Measurements from ENCODE around the gene PCDHGB1. TPM values are rescaled to one million over a fixed set of nuclear protein-coding genes. Genes with fewer than 3 reads are reported as not detected.
"Not testable (repeated sequence)": the region's sequence is repeated elsewhere in the genome, so short reads cannot be mapped to it uniquely, and the experiment has no call there.

The PCDHGB1 gene
- polyA plus RNA-seq, 2 donors, result 0.19 to 0.39 TPM

- H3K27ac ChIP-seq (ENCODE audit: low read depth in 2 of 2, low read length in 1 of 2), result no peak overlapping the region
- no peaks in the 10 kb centered on the region for H3K4me1 ChIP-seq (ENCODE audit: control insufficient read depth in 2 of 2, insufficient read depth in 2 of 2, low read length in 1 of 2)
- WGBS, 2 donors, result 32 to 34% methylated on average over 31 of the region's 31 CpGs
- H3K4me3 ChIP-seq (ENCODE audit: low read depth in 1 of 2, low read length in 2 of 2), result peak overlapping the region in 1 of 2 donors; percentile 30
- H3K9me3 ChIP-seq (ENCODE audit: control insufficient read depth in 2 of 2, insufficient read depth in 1 of 2, low read depth in 1 of 2, low read length in 1 of 2), result peaks cover 16 to 41% of the 10 kb centered on the region in 2 donors
- H3K27me3 ChIP-seq (ENCODE audit: control insufficient read depth in 1 of 2, insufficient read depth in 2 of 2, low read length in 2 of 2), result peaks cover 0 to 9% of the 10 kb centered on the region in 2 donors
- no peaks in the 10 kb centered on the region for H3K36me3 ChIP-seq (ENCODE audit: control insufficient read depth in 2 of 2, insufficient read depth in 2 of 2, low read length in 1 of 2)
These were observed 5.9 kb upstream of the PCDHGB1 start for GRCh38 chr5:141343953-141344463.

GRCh38 chr5:141345327-141345726, 4.6 kb upstream of the PCDHGB1 start:
- no peak overlapping the region for H3K4me3 ChIP-seq (ENCODE audit: low read depth in 1 of 2, low read length in 2 of 2)
- H3K9me3 ChIP-seq (ENCODE audit: control insufficient read depth in 2 of 2, insufficient read depth in 1 of 2, low read depth in 1 of 2, low read length in 1 of 2), result peaks cover 20 to 33% of the 10 kb centered on the region in 2 donors
- H3K27ac ChIP-seq (ENCODE audit: low read depth in 2 of 2, low read length in 1 of 2), result no peak overlapping the region
- H3K27me3 ChIP-seq (ENCODE audit: control insufficient read depth in 1 of 2, insufficient read depth in 2 of 2, low read length in 2 of 2), result peaks cover 0 to 4% of the 10 kb centered on the region in 2 donors
- H3K36me3 ChIP-seq (ENCODE audit: control insufficient read depth in 2 of 2, insufficient read depth in 2 of 2, low read length in 1 of 2), result no peaks in the 10 kb centered on the region
- H3K4me1 ChIP-seq (ENCODE audit: control insufficient read depth in 2 of 2, insufficient read depth in 2 of 2, low read length in 1 of 2), result no peaks in the 10 kb centered on the region
- 37% methylated on average over 20 of the region's 20 CpGs for WGBS, 2 donors

- H3K27ac ChIP-seq (ENCODE audit: low read depth in 2 of 2, low read length in 1 of 2); H3K4me1 ChIP-seq (ENCODE audit: control insufficient read depth in 2 of 2, insufficient read depth in 2 of 2, low read length in 1 of 2); H3K4me3 ChIP-seq (ENCODE audit: low read depth in 1 of 2, low read length in 2 of 2); H3K36me3 ChIP-seq (ENCODE audit: control insufficient read depth in 2 of 2, insufficient read depth in 2 of 2, low read length in 1 of 2); H3K27me3 ChIP-seq (ENCODE audit: control insufficient read depth in 1 of 2, insufficient read depth in 2 of 2, low read length in 2 of 2): not testable (repeated sequence)
- WGBS, 2 donors, result 45 to 49% methylated on average over 20 to 27 of the region's 35 CpGs
- H3K9me3 ChIP-seq (ENCODE audit: control insufficient read depth in 2 of 2, insufficient read depth in 1 of 2, low read depth in 1 of 2, low read length in 1 of 2), result peaks cover 20 to 32% of the 10 kb centered on the region in 2 donors
These were observed 3.9 kb upstream of the PCDHGB1 start for GRCh38 chr5:141346017-141346416.

GRCh38 chr5:141351591-141351990, 1.7 kb downstream of the PCDHGB1 start:
- whole genome bisulfite sequencing, 2 donors, result 40 to 42% methylated on average over 31 to 36 of the region's 36 CpGs
- no peak overlapping the region for H3K27ac ChIP-seq (ENCODE audit: low read depth in 2 of 2, low read length in 1 of 2)

GRCh38 chr5:141354900-141355469, 5.1 kb downstream of the PCDHGB1 start, which contains the start of gene PCDHGA4:
Gene PCDHGA4, plus strand, starts transcription at chr5:141355021. Its CDS starts 87 bp downstream, at chr5:141355108.
- Histone ChIP-seq H3K27ac (ENCODE audit: low read depth in 2 of 2, low read length in 1 of 2) (no peak within 1 kb of the TSS), H3K36me3 (ENCODE audit: control insufficient read depth in 2 of 2, insufficient read depth in 2 of 2, low read length in 1 of 2) (no peaks in the 10 kb centered on the region), H3K4me3 (ENCODE audit: low read depth in 1 of 2, low read length in 2 of 2) (peak within 1 kb of the TSS in 1 of 2 donors; percentile 27), H3K9me3 (ENCODE audit: control insufficient read depth in 2 of 2, insufficient read depth in 1 of 2, low read depth in 1 of 2, low read length in 1 of 2) (peaks cover 32 to 53% of the 10 kb centered on the region in 2 donors), H3K4me1 (ENCODE audit: control insufficient read depth in 2 of 2, insufficient read depth in 2 of 2, low read length in 1 of 2) (peaks cover 0 to 2% of the 10 kb centered on the region in 2 donors), H3K27me3 (ENCODE audit: control insufficient read depth in 1 of 2, insufficient read depth in 2 of 2, low read length in 2 of 2) (peaks cover 0 to 3% of the 10 kb centered on the region in 2 donors)
- 23 to 25% methylated on average over 29 of the region's 29 CpGs for WGBS, 2 donors

More at GRCh38 chr5:141351591-141351990, 1.7 kb downstream of the PCDHGB1 start:
- H3K4me1 ChIP-seq (ENCODE audit: control insufficient read depth in 2 of 2, insufficient read depth in 2 of 2, low read length in 1 of 2), result peaks cover 0 to 2% of the 10 kb centered on the region in 2 donors
- H3K36me3 ChIP-seq (ENCODE audit: control insufficient read depth in 2 of 2, insufficient read depth in 2 of 2, low read length in 1 of 2), result no peaks in the 10 kb centered on the region
- peaks cover 0 to 3% of the 10 kb centered on the region in 2 donors for H3K27me3 ChIP-seq (ENCODE audit: control insufficient read depth in 1 of 2, insufficient read depth in 2 of 2, low read length in 2 of 2)
- peaks cover 25 to 46% of the 10 kb centered on the region in 2 donors for H3K9me3 ChIP-seq (ENCODE audit: control insufficient read depth in 2 of 2, insufficient read depth in 1 of 2, low read depth in 1 of 2, low read length in 1 of 2)
- no peak overlapping the region for H3K4me3 ChIP-seq (ENCODE audit: low read depth in 1 of 2, low read length in 2 of 2)

- no peaks in the 10 kb centered on the region for H3K36me3 ChIP-seq (ENCODE audit: control insufficient read depth in 2 of 2, insufficient read depth in 2 of 2, low read length in 1 of 2)
- 55 to 56% methylated on average over 24 of the region's 24 CpGs for WGBS, 2 donors
- peaks cover 0 to 8% of the 10 kb centered on the region in 2 donors for H3K27me3 ChIP-seq (ENCODE audit: control insufficient read depth in 1 of 2, insufficient read depth in 2 of 2, low read length in 2 of 2)
- H3K4me3 ChIP-seq (ENCODE audit: low read depth in 1 of 2, low read length in 2 of 2), result no peak overlapping the region
- H3K9me3 ChIP-seq (ENCODE audit: control insufficient read depth in 2 of 2, insufficient read depth in 1 of 2, low read depth in 1 of 2, low read length in 1 of 2), result peaks cover 31 to 54% of the 10 kb centered on the region in 2 donors
- H3K4me1 ChIP-seq (ENCODE audit: control insufficient read depth in 2 of 2, insufficient read depth in 2 of 2, low read length in 1 of 2), result peaks cover 0 to 2% of the 10 kb centered on the region in 2 donors
- H3K27ac ChIP-seq (ENCODE audit: low read depth in 2 of 2, low read length in 1 of 2), result no peak overlapping the region
These were observed 5.7 kb downstream of the PCDHGB1 start for GRCh38 chr5:141355641-141356040.

GRCh38 chr5:141356133-141356532, 6.2 kb downstream of the PCDHGB1 start:
- Histone ChIP-seq H3K27me3 (ENCODE audit: control insufficient read depth in 1 of 2, insufficient read depth in 2 of 2, low read length in 2 of 2) (peaks cover 0 to 5% of the 10 kb centered on the region in 2 donors), H3K36me3 (ENCODE audit: control insufficient read depth in 2 of 2, insufficient read depth in 2 of 2, low read length in 1 of 2) (no peaks in the 10 kb centered on the region), H3K4me1 (ENCODE audit: control insufficient read depth in 2 of 2, insufficient read depth in 2 of 2, low read length in 1 of 2) (no peaks in the 10 kb centered on the region), H3K27ac (ENCODE audit: low read depth in 2 of 2, low read length in 1 of 2) (no peak overlapping the region), H3K9me3 (ENCODE audit: control insufficient read depth in 2 of 2, insufficient read depth in 1 of 2, low read depth in 1 of 2, low read length in 1 of 2) (peaks cover 33 to 53% of the 10 kb centered on the region in 2 donors), H3K4me3 (ENCODE audit: low read depth in 1 of 2, low read length in 2 of 2) (no peak overlapping the region)
- 65 to 71% methylated on average over 5 of the region's 5 CpGs for WGBS, 2 donors

GRCh38 chr5:141356950-141357349, 7.1 kb downstream of the PCDHGB1 start:
- H3K27me3 ChIP-seq (ENCODE audit: control insufficient read depth in 1 of 2, insufficient read depth in 2 of 2, low read length in 2 of 2), result peaks cover 0 to 5% of the 10 kb centered on the region in 2 donors
- 45 to 52% methylated on average over 19 of the region's 19 CpGs for WGBS, 2 donors
- H3K4me1 ChIP-seq (ENCODE audit: control insufficient read depth in 2 of 2, insufficient read depth in 2 of 2, low read length in 1 of 2), result peaks cover 0 to 4% of the 10 kb centered on the region in 2 donors
- H3K27ac ChIP-seq (ENCODE audit: low read depth in 2 of 2, low read length in 1 of 2), result no peak overlapping the region
- H3K4me3 ChIP-seq (ENCODE audit: low read depth in 1 of 2, low read length in 2 of 2), result no peak overlapping the region
- H3K36me3 ChIP-seq (ENCODE audit: control insufficient read depth in 2 of 2, insufficient read depth in 2 of 2, low read length in 1 of 2), result no peaks in the 10 kb centered on the region
- H3K9me3 ChIP-seq (ENCODE audit: control insufficient read depth in 2 of 2, insufficient read depth in 1 of 2, low read depth in 1 of 2, low read length in 1 of 2), result peaks cover 33 to 53% of the 10 kb centered on the region in 2 donors

GRCh38 chr5:141359790-141360426, 10.0 kb downstream of the PCDHGB1 start, which contains the start of gene PCDHGB2:
Gene PCDHGB2, plus strand, starts transcription at chr5:141359994. Its CDS starts 142 bp downstream, at chr5:141360136.
- Histone ChIP-seq H3K27me3 (ENCODE audit: control insufficient read depth in 1 of 2, insufficient read depth in 2 of 2, low read length in 2 of 2) (peaks cover 0 to 5% of the 10 kb centered on the region in 2 donors), H3K4me3 (ENCODE audit: low read depth in 1 of 2, low read length in 2 of 2) (peak within 1 kb of the TSS; percentile 18 to 40)

More at GRCh38 chr5:141359790-141360426, 10.0 kb downstream of the PCDHGB1 start, which contains the start of gene PCDHGB2:
- Histone ChIP-seq H3K9me3 (ENCODE audit: control insufficient read depth in 2 of 2, insufficient read depth in 1 of 2, low read depth in 1 of 2, low read length in 1 of 2) (peaks cover 41 to 59% of the 10 kb centered on the region in 2 donors), H3K36me3 (ENCODE audit: control insufficient read depth in 2 of 2, insufficient read depth in 2 of 2, low read length in 1 of 2) (no peaks in the 10 kb centered on the region), H3K4me1 (ENCODE audit: control insufficient read depth in 2 of 2, insufficient read depth in 2 of 2, low read length in 1 of 2) (peaks cover 0 to 4% of the 10 kb centered on the region in 2 donors), H3K27ac (ENCODE audit: low read depth in 2 of 2, low read length in 1 of 2) (no peak within 1 kb of the TSS)
- 19 to 21% methylated on average over 24 of the region's 24 CpGs for WGBS, 2 donors
